PC-9 (cell line): ENCODE data around the gene BANP. TPM values are rescaled to one million over a fixed set of nuclear protein-coding genes. Genes with fewer than 3 reads are reported as not detected.
"Not testable (repeated sequence)": the region's sequence is repeated elsewhere in the genome, so short reads cannot be mapped to it uniquely, and the experiment has no call there.

Source experiments
- BruUV-seq: library from RNA; stranded (reverse); fragments of 400-500 nt; replicated peaks from 2 replicates; lab custom pipeline; 2021; lab: Mats Ljungman, UMichigan
- CTCF ChIA-PET: fragments of 300-600 bp; sonication (Branson Sonifier 250); formaldehyde crosslinking; loops from one replicate; lab custom pipeline; 2022; ENCODE audit warnings: antibody characterized with exemption; lab: Charles Lee
- POLR2A ChIA-PET: fragments of 300-600 bp; sonication (Branson Sonifier 250); formaldehyde crosslinking; loops from one replicate; lab custom pipeline; 2022; ENCODE audit warnings: antibody characterized with exemption; ENCODE audit not compliant: unreplicated experiment; lab: Charles Lee
- DNase-seq, 2 experiments: peaks; one replicate each; pipeline versions ENCODE4 v3.0.0 to v3.0.0-alpha.2; 2015 to 2022; ENCODE audit warnings: mixed read lengths in 1 of 2
- H2AFZ ChIP-seq: fragments of 200-600 bp; sonication (generic); 2 replicates; pipeline ENCODE4 v1.8.1; 2017; ENCODE audit warnings: antibody characterized with exemption
- H3F3A ChIP-seq: fragments of 200-600 bp; sonication (generic); 2 replicates; pipeline ENCODE4 v1.8.1; 2017; ENCODE audit warnings: antibody characterized with exemption, mild to moderate bottlenecking, low read depth; ENCODE audit not compliant: insufficient read depth
- H3K27ac ChIP-seq: fragments of 200-600 bp; sonication (generic); 2 replicates; pipeline ENCODE4 v1.6.1; 2016; ENCODE audit warnings: mixed run types
- H3K27me3 ChIP-seq: fragments of 200-600 bp; sonication (generic); 2 replicates; pipeline ENCODE4 v1.6.1; 2016; ENCODE audit warnings: low read depth, mixed run types; ENCODE audit not compliant: insufficient read depth
- H3K36me3 ChIP-seq: fragments of 200-600 bp; sonication (generic); 2 replicates; pipeline ENCODE4 v1.6.1; 2016; ENCODE audit warnings: low read depth, mixed run types
- H3K4me1 ChIP-seq: fragments of 200-600 bp; sonication (generic); replicated peaks from 2 replicates; pipeline ENCODE4 v1.6.1; 2016; ENCODE audit warnings: mixed run types; ENCODE audit not compliant: insufficient read depth
- H3K4me2 ChIP-seq: fragments of 200-600 bp; sonication (generic); 2 replicates; pipeline ENCODE4 v1.6.1; 2017; ENCODE audit warnings: mixed run types
- H3K4me3 ChIP-seq: fragments of 200-600 bp; sonication (generic); 2 replicates; pipeline ENCODE4 v1.6.1; 2016; ENCODE audit warnings: mixed run types
- H3K79me2 ChIP-seq: fragments of 200-600 bp; sonication (generic); 2 replicates; pipeline ENCODE4 v1.6.1; 2017; ENCODE audit warnings: low read depth, mixed run types
- H3K9me2 ChIP-seq: fragments of 200-600 bp; sonication (generic); 2 replicates; pipeline ENCODE4 v1.8.1; 2017; ENCODE audit warnings: mild to moderate bottlenecking; ENCODE audit not compliant: insufficient read depth
- H3K9me3 ChIP-seq: fragments of 200-600 bp; sonication (generic); 2 replicates; pipeline ENCODE4 v1.8.1; 2016; ENCODE audit warnings: low read depth; ENCODE audit not compliant: insufficient read depth
- H4K20me1 ChIP-seq: fragments of 200-600 bp; sonication (generic); 2 replicates; pipeline ENCODE4 v1.8.1; 2017; ENCODE audit not compliant: insufficient read depth
- CTCF ChIP-seq: fragments of 200-600 bp; sonication (generic); conservative IDR thresholded peaks from 2 replicates; pipeline ENCODE4 v1.6.1; 2017; ENCODE audit warnings: mixed run types, antibody characterized with exemption, mild to moderate bottlenecking, moderate library complexity
- EZH2 ChIP-seq: fragments of 200-600 bp; sonication (generic); IDR thresholded peaks from 2 replicates; pipeline ENCODE4 v1.8.0; 2017; ENCODE audit warnings: antibody characterized with exemption, low read depth
- intact Hi-C: fragments of 100-400 bp; cut with micrococcal nuclease; formaldehyde crosslinking; loops from one replicate; pipeline ENCODE4 v1.10.0; 2022; ENCODE audit not compliant: unreplicated experiment
- total RNA-seq: library from RNA; stranded (reverse); gene quantifications from 2 replicates; pipeline ENCODE4 v1.2.3, GENCODE V29; 2021

Gene BANP
- total RNA-seq, 1 experiment from 2014 or later = 73.2 TPM

- BruUV-seq = no TSS peak
These were observed 42.7 kb downstream of the BANP start for GRCh38 chr16:87993901-87994300.

GRCh38 chr16:87995644-87996043 lies 44.4 kb downstream of the BANP start:
- Histone ChIP-seq H3K4me3 (no peak overlapping the region), H3K36me3 (no peaks in the 10 kb centered on the region), H3K9me2 (no peaks in the 10 kb centered on the region), H3K27me3 (no peaks in the 10 kb centered on the region), H3K4me1 (no peaks in the 10 kb centered on the region), H2AFZ (no peak overlapping the region), H3F3A (no peaks in the 10 kb centered on the region), H3K4me2 (no peak overlapping the region), H3K27ac (no peak overlapping the region), H3K9me3 (no peaks in the 10 kb centered on the region), H3K79me2 (no peaks in the 10 kb centered on the region), H4K20me1 (no peaks in the 10 kb centered on the region)
- no peak for TF ChIP-seq CTCF
- TF ChIP-seq EZH2 = no peak
- BruUV-seq = no TSS peak
- POLR2A ChIA-PET = no interaction called here
- intact Hi-C loops = no loop called here
- no peak for DNase-seq
- CTCF ChIA-PET = no interaction called here

More at GRCh38 chr16:87993901-87994300, 42.7 kb downstream of the BANP start:
- Histone ChIP-seq H3K9me3 (no peaks in the 10 kb centered on the region), H4K20me1 (no peaks in the 10 kb centered on the region), H3K79me2 (no peaks in the 10 kb centered on the region), H3F3A (no peaks in the 10 kb centered on the region), H3K27me3 (no peaks in the 10 kb centered on the region), H3K27ac (no peak overlapping the region), H3K4me1 (no peaks in the 10 kb centered on the region), H2AFZ (no peak overlapping the region), H3K4me2 (no peak overlapping the region), H3K36me3 (no peaks in the 10 kb centered on the region), H3K9me2 (no peaks in the 10 kb centered on the region), H3K4me3 (no peak overlapping the region)
- no peak for TF ChIP-seq CTCF
- TF ChIP-seq EZH2 = no peak
- CTCF ChIA-PET = no interaction called here
- DNase-seq = no peak
- POLR2A ChIA-PET = no interaction called here
- intact Hi-C loops = no loop called here

GRCh38 chr16:87996962-87997880 lies 46.0 kb downstream of the BANP start:
- CTCF ChIA-PET = no interaction called here
- no peaks in the 10 kb centered on the region for H3K9me3 ChIP-seq
- intact Hi-C loops = no loop called here

GRCh38 chr16:87998184-87998793 lies 47.1 kb downstream of the BANP start:
- H3K27me3 ChIP-seq, H3K27ac ChIP-seq, intact Hi-C loops, H3K4me2 ChIP-seq, H3K4me1 ChIP-seq, H3K4me3 ChIP-seq, H3K79me2 ChIP-seq, H3K9me2 ChIP-seq, BruUV-seq, H3F3A ChIP-seq, H3K36me3 ChIP-seq, CTCF ChIA-PET, H3K9me3 ChIP-seq, POLR2A ChIA-PET, H2AFZ ChIP-seq, DNase-seq, H4K20me1 ChIP-seq: not testable (repeated sequence)

More at GRCh38 chr16:87996962-87997880, 46.0 kb downstream of the BANP start:
- H3K9me2 ChIP-seq = no peaks in the 10 kb centered on the region
- H3K36me3 ChIP-seq = no peaks in the 10 kb centered on the region
- no peaks in the 10 kb centered on the region for H3K27me3 ChIP-seq
- no peak for TF ChIP-seq CTCF
- TF ChIP-seq EZH2 = no peak
- POLR2A ChIA-PET = no interaction called here
- no peaks in the 10 kb centered on the region for H3K79me2 ChIP-seq
- H3K4me1 ChIP-seq = no peaks in the 10 kb centered on the region
- H3F3A ChIP-seq = no peaks in the 10 kb centered on the region
- H4K20me1 ChIP-seq = no peaks in the 10 kb centered on the region
- no peak overlapping the region for H3K27ac ChIP-seq
- no peak overlapping the region for H3K4me2 ChIP-seq
- BruUV-seq = no TSS peak
- DNase-seq = no peak
- H3K4me3 ChIP-seq = no peak overlapping the region
- H2AFZ ChIP-seq = no peak overlapping the region

- BruUV-seq, POLR2A ChIA-PET, H3F3A ChIP-seq, H3K4me3 ChIP-seq, H3K27me3 ChIP-seq, H3K27ac ChIP-seq, H2AFZ ChIP-seq, H3K9me2 ChIP-seq, H3K4me2 ChIP-seq, H3K4me1 ChIP-seq, H3K79me2 ChIP-seq, DNase-seq, CTCF ChIA-PET, intact Hi-C loops, H3K36me3 ChIP-seq, H4K20me1 ChIP-seq, H3K9me3 ChIP-seq: not testable (repeated sequence)
These were observed 47.8 kb downstream of the BANP start for GRCh38 chr16:87998992-87999391.
